Activated T-cell treated with anti-CD3 and anti-CD28 coated beads, Interleukin-2, amount 50 U/mL, for 4 hours (primary cell): Measurements from ENCODE around the gene RPRD2. TPM values are rescaled to one million over a fixed set of nuclear protein-coding genes. Genes with fewer than 3 reads are reported as not detected.

Experiments used
- total RNA-seq, 3 donors: library from RNA; stranded (reverse); gene quantifications; one replicate each; pipeline ENCODE4 v1.2.1, GENCODE V29; 2021

Gene RPRD2
- total RNA-seq, 3 donors from 2014 or later, result 18.6 to 19.8 (median 19.2) TPM

Other genes with a start within 250 kb of the RPRD2 start
- gene PLEKHO1, start 214.2 kb upstream of the RPRD2 start, total RNA-seq, result 10 to 100 TPM; 16.6 to 20.9 (median 17.7) TPM
- 100 to 1,000 TPM in 2 of 3 donors, 10 to 100 TPM in 1; 99.9 to 112 (median 101) TPM for gene ANP32E, start 128.0 kb upstream of the RPRD2 start, total RNA-seq
- gene CA14, start 106.4 kb upstream of the RPRD2 start, total RNA-seq, result not detected
- 100 to 1,000 TPM; 121 to 124 (median 123) TPM for gene APH1A, start 95.1 kb upstream of the RPRD2 start, total RNA-seq
- under 1 TPM; 0.38 to 0.58 (median 0.40) TPM for gene C1orf54, start 91.4 kb upstream of the RPRD2 start, total RNA-seq
- 1 to 10 TPM; 2.0 to 2.3 (median 2.3) TPM for gene CIART, start 81.6 kb upstream of the RPRD2 start, total RNA-seq
- 10 to 100 TPM; 76.1 to 80.5 (median 79.4) TPM for gene MRPS21, start 70.3 kb upstream of the RPRD2 start, total RNA-seq
- 100 to 1,000 TPM in 2 of 3 donors, 10 to 100 TPM in 1; 88.3 to 108 (median 102) TPM for gene PRPF3, start 42.6 kb upstream of the RPRD2 start, total RNA-seq
- gene TARS2, start 123.3 kb downstream of the RPRD2 start, total RNA-seq, result 10 to 100 TPM; 38.6 to 43.1 (median 38.7) TPM
- under 1 TPM; 0.43 to 0.82 (median 0.50) TPM for gene ECM1, start 144.0 kb downstream of the RPRD2 start, total RNA-seq
- under 1 TPM in 1 of 3 donors, not detected in 2; 0.40 TPM for gene FALEC, start 151.6 kb downstream of the RPRD2 start, total RNA-seq
- under 1 TPM; 0.19 to 0.34 (median 0.33) TPM for gene ADAMTSL4, start 185.3 kb downstream of the RPRD2 start, total RNA-seq
- gene MCL1, start 215.5 kb downstream of the RPRD2 start, total RNA-seq, result 100 to 1,000 TPM; 228 to 237 (median 236) TPM